GM18870 (cell line): ENCODE data around the gene ALOX5.

Experiments used
- ATAC-seq: cut with Tn5 transposase; IDR thresholded peaks from one replicate; pipeline ENCODE4 v1.9.1; 2021; ENCODE audit warnings: moderate library complexity; ENCODE audit not compliant: unreplicated experiment

ALOX5 gene

GRCh38 chr10:45422866-45423659, 49.0 kb downstream of the ALOX5 start:
- no peak for ATAC-seq

DNA sequence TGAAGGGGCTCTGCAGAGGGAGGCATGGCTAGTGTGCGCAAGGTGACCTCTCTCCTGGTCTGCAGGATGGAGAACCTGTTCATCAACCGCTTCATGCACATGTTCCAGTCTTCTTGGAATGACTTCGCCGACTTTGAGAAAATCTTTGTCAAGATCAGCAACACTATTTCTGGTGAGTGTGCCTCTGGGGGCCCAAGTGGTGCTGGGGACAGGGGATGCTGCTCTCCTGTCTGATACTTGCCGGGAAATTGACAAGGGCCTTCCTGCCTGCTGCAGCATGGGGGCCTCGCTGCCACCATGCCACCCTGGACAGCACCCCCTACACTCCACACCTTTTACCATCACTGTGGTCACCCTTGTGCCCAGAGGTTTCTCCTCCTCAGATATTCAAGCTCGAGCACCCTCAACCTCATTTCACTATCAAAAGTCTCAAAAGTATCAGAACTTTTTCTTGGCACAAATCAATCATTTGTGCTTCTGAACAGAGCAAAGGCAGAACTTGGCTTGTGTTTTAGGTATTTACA, 50.0 kb downstream of the ALOX5 start:
- ATAC-seq: no peak

DNA sequence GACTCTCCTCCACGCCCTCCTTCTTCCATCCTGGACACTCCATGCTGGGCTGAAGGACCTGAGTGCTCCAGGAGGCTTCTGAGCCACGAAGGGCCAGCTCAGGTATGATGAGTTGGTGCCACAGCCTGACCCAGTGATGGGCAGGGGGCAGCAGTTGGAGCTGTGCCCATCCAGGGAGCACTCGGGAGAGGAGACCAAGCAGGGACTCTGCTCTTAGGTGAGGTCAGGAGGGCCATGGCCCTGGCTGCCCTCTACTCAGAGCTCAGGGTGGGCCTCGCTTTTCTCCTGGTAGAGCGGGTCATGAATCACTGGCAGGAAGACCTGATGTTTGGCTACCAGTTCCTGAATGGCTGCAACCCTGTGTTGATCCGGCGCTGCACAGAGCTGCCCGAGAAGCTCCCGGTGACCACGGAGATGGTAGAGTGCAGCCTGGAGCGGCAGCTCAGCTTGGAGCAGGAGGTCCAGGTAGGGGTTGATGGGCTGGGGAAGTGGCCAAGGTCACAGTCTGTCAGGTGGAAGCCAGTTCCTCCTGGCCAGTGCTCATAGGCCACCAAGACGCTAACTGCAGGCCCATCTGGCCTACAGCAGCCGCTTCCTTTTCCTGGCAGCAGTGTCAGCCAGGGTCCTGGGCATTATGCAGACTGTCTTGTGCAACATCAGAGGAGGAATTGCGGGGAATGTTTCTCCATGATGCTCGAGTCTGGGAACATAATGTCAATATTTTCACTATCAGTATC, 50.8 kb downstream of the ALOX5 start:
- ATAC-seq: no peak

- no peak for ATAC-seq
Measured at GRCh38 chr10:45425621-45426563, 51.9 kb downstream of the ALOX5 start.

DNA sequence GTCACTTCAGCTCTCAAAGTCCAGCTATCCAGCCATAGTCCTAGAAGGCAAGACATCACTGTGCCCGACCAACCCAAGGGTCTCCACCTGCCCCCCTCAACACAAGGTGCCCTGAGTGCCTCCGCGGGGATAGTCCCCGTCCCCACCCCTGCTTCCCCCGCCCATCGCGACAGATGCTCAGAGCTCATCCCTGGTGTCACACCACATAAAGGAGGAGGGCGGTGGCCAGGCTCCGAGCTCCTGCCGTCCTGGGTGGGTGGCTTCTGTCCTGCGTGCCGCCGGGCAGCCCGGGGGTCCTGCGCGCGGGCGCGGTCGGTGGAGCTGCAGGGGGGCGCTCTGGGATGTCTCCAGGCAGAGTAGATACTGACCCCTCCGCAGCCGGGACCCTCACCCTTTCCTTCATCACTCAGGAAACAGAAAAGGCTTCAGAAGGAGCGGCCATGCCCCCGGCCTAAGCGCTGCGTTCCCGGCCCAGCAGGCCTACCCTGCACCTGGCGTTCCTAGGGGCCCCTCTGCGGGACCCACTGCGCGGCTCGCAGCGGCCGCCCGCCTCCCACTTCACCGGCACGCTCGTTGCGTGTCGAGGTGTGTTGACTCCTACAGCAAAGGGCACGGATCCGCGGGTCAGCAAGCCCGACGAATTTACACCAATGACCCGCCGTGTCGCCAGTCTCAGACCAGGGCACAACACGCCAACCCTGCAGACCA, 53.4 kb downstream of the ALOX5 start:
- ATAC-seq: no peak

GRCh38 chr10:45427970-45428366, 54.0 kb downstream of the ALOX5 start:
- no peak for ATAC-seq

- no peak for ATAC-seq
Measured at GRCh38 chr10:45428611-45429510, 54.8 kb downstream of the ALOX5 start.

DNA sequence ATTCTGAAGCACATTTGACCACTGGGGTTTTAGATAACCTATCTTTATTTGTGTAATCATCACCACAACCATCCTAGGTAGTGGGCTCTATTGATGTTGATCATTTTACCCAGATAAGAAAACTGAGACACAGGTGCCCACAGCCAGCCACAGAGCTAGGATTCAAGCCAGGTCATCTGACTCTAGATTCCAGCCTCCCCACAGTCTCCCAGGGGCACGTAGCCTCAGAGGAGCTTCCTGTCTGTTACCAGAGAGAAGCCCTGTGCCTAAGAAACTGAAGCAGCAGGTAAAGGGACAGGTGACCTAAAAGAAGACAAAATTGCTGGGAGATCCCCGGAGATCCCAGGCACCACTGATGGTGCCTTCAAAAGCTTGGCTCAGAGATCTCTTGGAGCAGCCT, 55.8 kb downstream of the ALOX5 start:
- no peak for ATAC-seq

- no peak for ATAC-seq
Measured at GRCh38 chr10:45432113-45432512, 58.1 kb downstream of the ALOX5 start.

DNA sequence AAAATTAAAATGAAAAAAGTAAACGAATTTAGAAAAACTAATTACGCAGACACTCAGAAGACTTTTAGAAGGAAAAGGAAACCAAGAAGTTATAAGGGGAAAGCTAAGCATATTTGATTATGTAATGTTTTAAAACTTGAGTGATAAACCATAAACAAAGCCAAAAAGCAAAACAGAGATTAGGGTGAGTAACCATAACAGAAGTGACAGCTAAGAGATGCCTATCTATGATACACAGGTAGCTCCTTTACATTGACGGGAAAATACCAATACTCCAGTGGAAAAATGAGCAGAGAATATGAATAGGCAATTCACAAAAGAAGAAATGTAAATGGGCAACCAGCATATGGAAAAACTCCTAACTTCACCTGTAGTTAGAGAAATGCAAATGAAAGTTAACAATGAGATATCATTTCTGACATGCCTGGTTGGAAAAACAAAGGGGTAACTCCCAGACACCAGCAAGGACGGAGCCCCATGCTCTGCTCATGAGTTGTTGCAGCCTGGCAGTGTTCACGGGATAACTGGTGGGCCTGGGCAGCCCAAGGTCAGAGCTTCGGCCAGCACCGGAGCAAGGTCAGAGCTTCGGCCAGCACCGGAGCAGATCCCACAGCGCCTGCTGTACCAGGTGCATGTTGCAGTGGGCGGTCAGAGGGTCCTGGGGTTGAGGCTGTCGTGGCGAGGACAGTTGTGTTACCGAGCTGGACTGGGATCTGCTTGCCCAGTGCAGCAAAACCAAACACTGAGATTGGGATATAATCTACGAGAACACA, 58.9 kb downstream of the ALOX5 start:
- no peak for ATAC-seq

DNA sequence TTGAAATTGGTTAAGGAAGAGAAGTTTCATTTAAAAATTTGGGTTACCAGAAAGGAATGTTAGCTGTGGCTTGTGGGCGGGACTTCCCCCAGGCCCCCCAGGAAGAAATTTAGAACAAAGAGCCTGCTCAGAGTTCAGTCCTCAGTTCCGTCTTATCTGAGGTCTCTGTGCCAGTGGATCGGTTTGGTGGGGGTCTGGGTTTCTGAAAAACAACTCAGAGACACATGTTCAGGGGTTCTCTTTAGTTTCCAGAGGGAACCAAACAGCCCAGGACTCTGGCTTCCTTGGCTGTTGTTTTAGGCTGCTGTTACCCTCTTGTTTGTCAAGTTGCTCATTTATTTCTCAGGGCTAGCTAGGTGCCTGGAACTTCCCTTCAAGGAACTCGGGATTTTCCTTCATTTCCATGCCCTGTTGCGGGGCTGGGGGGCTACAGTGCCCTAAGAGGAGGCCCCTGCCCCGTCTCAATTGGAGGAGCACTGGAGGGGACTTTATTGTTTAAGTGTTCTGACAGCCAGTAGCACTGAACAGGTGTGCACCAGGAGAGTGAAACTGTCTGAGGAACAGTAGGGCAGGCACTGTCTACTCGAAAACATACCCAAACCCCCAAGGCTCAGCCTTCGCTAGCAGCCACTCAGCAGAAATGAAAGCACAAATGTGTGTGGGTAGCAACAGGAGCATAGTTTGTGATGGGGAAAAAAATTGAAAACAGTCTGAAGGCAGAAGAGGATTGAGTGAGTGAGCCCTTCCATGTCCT, 59.9 kb downstream of the ALOX5 start:
- ATAC-seq: peak; percentile 88

DNA sequence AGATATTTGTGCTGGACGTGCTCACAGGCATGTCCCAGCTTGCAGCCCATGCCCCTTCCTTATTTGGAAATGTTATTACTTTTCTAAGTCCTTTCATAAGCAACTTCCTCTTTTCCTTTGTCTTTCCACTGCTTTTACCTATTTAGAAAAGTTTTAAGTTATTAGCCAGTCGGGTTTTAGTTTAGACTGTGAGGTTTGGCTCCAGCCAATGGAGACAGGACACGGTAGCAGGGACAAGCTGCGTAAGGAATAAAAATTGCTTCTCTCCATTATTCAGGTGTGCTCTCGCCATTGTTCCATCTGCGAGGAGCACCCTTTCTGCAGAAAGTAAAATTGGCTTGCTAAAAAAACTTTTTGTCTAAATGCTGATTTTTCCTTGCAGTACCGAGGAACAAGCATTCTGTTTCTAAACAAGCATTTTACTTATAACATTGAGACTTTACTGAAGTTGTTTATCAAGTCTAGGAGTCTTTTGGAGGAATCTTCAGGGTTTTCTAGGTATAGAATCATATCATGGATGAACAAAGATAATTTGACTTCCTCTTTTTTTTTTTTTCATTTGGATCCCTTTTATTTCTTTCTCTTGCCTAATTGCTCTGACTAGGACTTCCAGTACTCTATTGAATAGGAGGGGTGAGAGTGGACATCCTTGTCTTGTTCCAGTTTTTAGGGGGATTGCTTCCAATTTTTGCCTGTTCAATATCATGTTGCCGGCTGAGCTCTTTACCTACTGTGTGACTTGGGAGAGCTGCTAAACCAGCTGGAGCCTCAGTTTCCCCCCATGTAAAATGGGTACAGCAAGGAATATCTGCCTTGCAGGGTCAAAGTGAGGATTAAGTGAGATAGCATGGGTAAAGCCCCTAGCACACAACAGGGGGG, 63.8 kb downstream of the ALOX5 start:
- no peak for ATAC-seq

- ATAC-seq: no peak
Measured at GRCh38 chr10:45438466-45439090, 64.6 kb downstream of the ALOX5 start.

GRCh38 chr10:45439365-45439764, 65.3 kb downstream of the ALOX5 start:
- no peak for ATAC-seq

- no peak for ATAC-seq
Measured at GRCh38 chr10:45439873-45440272, 65.9 kb downstream of the ALOX5 start.

DNA sequence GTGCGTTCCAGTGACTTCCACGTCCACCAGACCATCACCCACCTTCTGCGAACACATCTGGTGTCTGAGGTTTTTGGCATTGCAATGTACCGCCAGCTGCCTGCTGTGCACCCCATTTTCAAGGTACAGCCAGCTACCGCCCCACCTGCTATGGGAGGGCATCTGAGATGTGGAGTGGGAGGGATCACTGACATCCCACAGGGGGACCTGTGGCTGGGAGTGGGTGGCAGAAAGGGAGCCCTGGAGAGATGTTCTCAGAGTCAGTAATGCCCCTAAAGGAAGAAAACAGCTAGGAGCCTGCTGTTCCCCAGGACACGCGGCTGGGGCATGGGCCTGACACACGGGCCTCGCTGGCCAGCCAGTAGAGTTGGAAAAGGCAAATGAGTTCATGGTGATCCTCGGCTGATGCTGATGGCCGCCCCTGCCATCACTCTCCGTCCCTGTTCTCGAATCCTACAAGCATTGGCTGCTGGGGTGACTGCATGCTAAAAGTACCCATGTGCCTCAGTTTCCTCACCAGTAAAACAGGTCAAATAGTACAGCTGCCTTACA, 66.6 kb downstream of the ALOX5 start:
- ATAC-seq: no peak
